AG04450 (cell line): ENCODE data around the gene MIB2. TPM values are rescaled to one million over a fixed set of nuclear protein-coding genes. Genes with fewer than 3 reads are reported as not detected.

Source experiments
- CTCF ChIA-PET: fragments of 300-600, 350-600 bp; formaldehyde crosslinking; extraction: SDS; loops from one replicate; lab custom pipeline; 2022; ENCODE audit warnings: antibody characterized with exemption, inconsistent platforms; lab: Charles Lee
- POLR2A ChIA-PET: fragments of 350-600 bp; formaldehyde crosslinking; extraction: SDS; loops from one replicate; lab custom pipeline; 2021; ENCODE audit warnings: antibody characterized with exemption, inconsistent platforms; lab: Yijun Ruan, JAX
- DNase-seq: peaks from one replicate; pipeline ENCODE4 v3.0.0-alpha.2; 2011; ENCODE audit warnings: low read depth, low spot score
- H3K27ac ChIP-seq: one replicate; pipeline ENCODE4 v1.5.1; 2012; ENCODE audit warnings: low read depth, low read length, control low read depth
- H3K27me3 ChIP-seq: one replicate; pipeline ENCODE4 v1.6.0; 2012; ENCODE audit warnings: low read length; ENCODE audit not compliant: control insufficient read depth, insufficient read depth
- H3K4me3 ChIP-seq: 2 replicates; pipeline ENCODE4 v1.5.1; 2011; ENCODE audit warnings: mild to moderate bottlenecking, low read depth, low read length, control low read depth
- H3K9me3 ChIP-seq: 2 replicates; pipeline ENCODE4 v1.5.1; 2012; ENCODE audit warnings: low read length; ENCODE audit not compliant: control insufficient read depth, insufficient read depth
- CTCF ChIP-seq: IDR thresholded peaks from 2 replicates; pipeline ENCODE4 v1.5.1; 2011; ENCODE audit warnings: low read depth, low read length, control low read depth, inconsistent platforms
- polyA plus RNA-seq: library from polyadenylated mRNA; depleted of rRNA; stranded (reverse); fragments of >200 nt; gene quantifications from 2 replicates; pipeline ENCODE4 v1.2.3, GENCODE V29; 2011; rRNA removed

Gene MIB2
- polyA plus RNA-seq, 1 experiment, result 9.4 TPM

GRCh38 chr1:1677718-1678580 lies 62.6 kb downstream of the MIB2 start:
- no peak overlapping the region for H3K4me3 ChIP-seq
- H3K27me3 ChIP-seq, result no peaks in the 10 kb centered on the region
- no peak for TF ChIP-seq CTCF
- CTCF ChIA-PET, result interaction anchor here (1.4 kb wide), 1 partner anchor 12 kb away, joined by 5 read pairs; no protein-coding TSS in a partner anchor
- POLR2A ChIA-PET, result no interaction called here
- no peak overlapping the region for H3K27ac ChIP-seq
- no peak for DNase-seq
- no peaks in the 10 kb centered on the region for H3K9me3 ChIP-seq

GRCh38 chr1:1678581-1679380 lies 63.5 kb downstream of the MIB2 start:
- POLR2A ChIA-PET, result no interaction called here

More at GRCh38 chr1:1678581-1679380, 63.5 kb downstream of the MIB2 start:
- Histone ChIP-seq H3K27ac (no peak overlapping the region), H3K4me3 (no peak overlapping the region), H3K9me3 (no peaks in the 10 kb centered on the region; the same call in 1 of the 2 replicates), H3K27me3 (no peaks in the 10 kb centered on the region)
- CTCF ChIA-PET, result interaction anchor here (1.4 kb wide), 1 partner anchor 13 kb away, joined by 5 read pairs; no protein-coding TSS in a partner anchor
- DNase-seq, result no peak
- peak; percentile 28 for TF ChIP-seq CTCF

Other genes starting within 250 kb of the MIB2 start
- gene AURKAIP1, start 240.3 kb upstream of the MIB2 start, polyA plus RNA-seq, result 54.3 and 71.2 TPM in 2 replicates
- 169 and 181 TPM in 2 replicates for gene CCNL2, start 216.2 kb upstream of the MIB2 start, polyA plus RNA-seq
- gene MRPL20, start 208.2 kb upstream of the MIB2 start, polyA plus RNA-seq, result 131 and 140 TPM in 2 replicates
- 0.16 and 0.24 TPM in 2 replicates for gene ANKRD65, start 194.2 kb upstream of the MIB2 start, polyA plus RNA-seq
- 3.9 and 5.3 TPM in 2 replicates for gene VWA1, start 179.8 kb upstream of the MIB2 start, polyA plus RNA-seq
- 0.04 TPM in 1 of 2 replicates, not detected in the other for gene ATAD3C, start 165.8 kb upstream of the MIB2 start, polyA plus RNA-seq
- 7.7 and 10.2 TPM in 2 replicates for gene ATAD3B, start 143.7 kb upstream of the MIB2 start, polyA plus RNA-seq
- 8.5 and 11.0 TPM in 2 replicates for gene ATAD3A, start 103.3 kb upstream of the MIB2 start, polyA plus RNA-seq
- gene TMEM240, start 74.9 kb upstream of the MIB2 start, polyA plus RNA-seq, result 5.1 and 7.2 TPM in 2 replicates
- 104 and 113 TPM in 2 replicates for gene SSU72, start 40.6 kb upstream of the MIB2 start, polyA plus RNA-seq
- gene FNDC10, start 15.4 kb upstream of the MIB2 start, polyA plus RNA-seq, result 1.4 and 2.3 TPM in 2 replicates
- 4.9 and 7.1 TPM in 2 replicates for gene MMP23B, start 16.7 kb downstream of the MIB2 start, polyA plus RNA-seq
- gene CDK11B, start 43.5 kb downstream of the MIB2 start, polyA plus RNA-seq, result 6.7 and 13.3 TPM in 2 replicates
- 30.5 and 36.4 TPM in 2 replicates for gene SLC35E2B, start 77.3 kb downstream of the MIB2 start, polyA plus RNA-seq
- 6.0 and 10.6 TPM in 2 replicates for gene CDK11A, start 108.9 kb downstream of the MIB2 start, polyA plus RNA-seq
- gene NADK, start 163.0 kb downstream of the MIB2 start, polyA plus RNA-seq, result 37.8 and 39.8 TPM in 2 replicates